Right lobe of liver (tissue), 6 donors: ENCODE data around the gene LRRC47. TPM values are rescaled to one million over a fixed set of nuclear protein-coding genes. Genes with fewer than 3 reads are reported as not detected.

ENCODE experiments used
- ATAC-seq, 4 donors: fragments of 200-7000 bp; cut with Tn5 transposase; one replicate each; pipeline ENCODE4 v1.9.1; 2020; ENCODE audit warnings: mild to moderate bottlenecking in 4 of 4, moderate library complexity in 4 of 4
- DNase-seq, 3 donors: peaks; one replicate each; pipeline ENCODE4 v3.0.0-alpha.2; 2020
- H3K27ac ChIP-seq, 3 donors: fragments of 200-600 bp; one replicate each; pipeline ENCODE4 v1.8.0; 2022
- H3K27me3 ChIP-seq, 2 donors: fragments of 200-600 bp; one replicate each; pipeline ENCODE4 v1.8.0; 2022
- H3K36me3 ChIP-seq, 4 donors: fragments of 200-600 bp; sonication (generic) in 1 of 4; one replicate each; pipeline versions ENCODE4 v1.5.1 to v1.8.0; 2017 to 2022; ENCODE audit warnings: control low read depth in 1 of 4
- H3K4me1 ChIP-seq, 4 donors: fragments of 200-600 bp; sonication (generic) in 1 of 4; one replicate each; pipeline versions ENCODE4 v1.5.1 to v1.8.0; 2017 to 2022; ENCODE audit warnings: control low read depth in 1 of 4
- H3K4me3 ChIP-seq, 3 donors: fragments of 200-600 bp; one replicate each; pipeline ENCODE4 v1.8.0; 2022
- H3K9me3 ChIP-seq, 4 donors: fragments of 200-600 bp; sonication (generic) in 1 of 4; one replicate each; pipeline versions ENCODE4 v1.5.1 to v1.8.0; 2017 to 2022; ENCODE audit warnings: control low read depth in 1 of 4
- CTCF ChIP-seq, 4 donors: fragments of 200-600 bp in 3 of 4; fragments of 450-650 bp in 1 of 4; IDR thresholded peaks; one replicate each; pipeline versions ENCODE4 v1.5.1 to v1.8.0; 2016 to 2022; ENCODE audit warnings: antibody characterized with exemption in 4 of 4, mild to moderate bottlenecking in 2 of 4
- POLR2A ChIP-seq: fragments of 450-650 bp; IDR thresholded peaks from one replicate; pipeline ENCODE4 v1.6.1; 2017; ENCODE audit warnings: antibody characterized with exemption, mild to moderate bottlenecking
- WGBS: methylation state at CpG from one replicate; pipeline ENCODE4 v1.1.6; 2018; ENCODE audit warnings: low coverage, low lambda C conversion rate; ENCODE audit not compliant: insufficient coverage; ENCODE audit errors: missing lambda C conversion rate; 5-methylcytosine and 5-hydroxymethylcytosine counted together
- intact Hi-C, 2 donors: fragments of 100-400 bp; cut with DNase I; formaldehyde crosslinking; loops; one replicate each; pipeline versions ENCODE4 v1.11.2 to v1.14.1; 2022
- total RNA-seq, 6 experiments: library from RNA; depleted of rRNA in 2 of 6; stranded (reverse); fragments of >200 nt in 2 of 6; fragmentation: NEBNext Ultra II Directional in 3 of 6; extraction: Animal tissue kit (Norgen Biotek cat#: 25700) in 3 of 6; gene quantifications; one replicate each; pipeline versions ENCODE4 v1.1.0 to v1.2.4, GENCODE V29; 2016 to 2023
- donor health status: DM: no; HTN: yes; CAD: no.
- donor health status: DM: no; HTN: no; CAD: no.
- donor health status: DM: no; HTN: no; CAD: no.
- donor health status: DM: no; HTN: yes; CAD: no.
- donor health status: DM: no; HTN: yes; CAD: no.

LRRC47 gene
- total RNA-seq, 6 experiments from 2014 or later: 22.7 to 32.2 (median 25.8) TPM

- Histone ChIP-seq H3K27me3 (no peaks in the 10 kb centered on the region), H3K27ac (no peak overlapping the region), H3K9me3 (no peaks in the 10 kb centered on the region), H3K4me3 (no peak overlapping the region), H3K4me1 (peaks cover 0 to 33% (median 12%) of the 10 kb centered on the region in 4 donors), H3K36me3 (peaks cover 0 to 12% (median 2%) of the 10 kb centered on the region in 4 donors)
- TF ChIP-seq CTCF (IDR thresholded peaks at IDR 0.05) (no peak), POLR2A (no peak)
- intact Hi-C loops: no loop called here
- WGBS: 13% methylated on average over 3 of the region's 17 CpGs
- DNase-seq (peak in 1 of 3 donors; percentile 45), ATAC-seq (no peak)
These were observed 21.3 kb downstream of the LRRC47 start for GRCh38 chr1:3774946-3775489.

- ATAC-seq (no peak), DNase-seq (peak in 1 of 3 donors; percentile 48)
- Histone ChIP-seq H3K9me3 (no peaks in the 10 kb centered on the region), H3K4me1 (peaks cover 0 to 33% (median 12%) of the 10 kb centered on the region in 4 donors), H3K4me3 (no peak overlapping the region), H3K27ac (no peak overlapping the region), H3K36me3 (peaks cover 0 to 6% (median 0%) of the 10 kb centered on the region in 4 donors), H3K27me3 (no peaks in the 10 kb centered on the region)
- intact Hi-C loops: no loop called here
- no peak for TF ChIP-seq POLR2A
- TF ChIP-seq CTCF (IDR thresholded peaks at IDR 0.05): no peak
- WGBS: 63% methylated on average over 6 of the region's 19 CpGs
These were observed 21.9 kb downstream of the LRRC47 start for GRCh38 chr1:3774276-3774945.

DNA sequence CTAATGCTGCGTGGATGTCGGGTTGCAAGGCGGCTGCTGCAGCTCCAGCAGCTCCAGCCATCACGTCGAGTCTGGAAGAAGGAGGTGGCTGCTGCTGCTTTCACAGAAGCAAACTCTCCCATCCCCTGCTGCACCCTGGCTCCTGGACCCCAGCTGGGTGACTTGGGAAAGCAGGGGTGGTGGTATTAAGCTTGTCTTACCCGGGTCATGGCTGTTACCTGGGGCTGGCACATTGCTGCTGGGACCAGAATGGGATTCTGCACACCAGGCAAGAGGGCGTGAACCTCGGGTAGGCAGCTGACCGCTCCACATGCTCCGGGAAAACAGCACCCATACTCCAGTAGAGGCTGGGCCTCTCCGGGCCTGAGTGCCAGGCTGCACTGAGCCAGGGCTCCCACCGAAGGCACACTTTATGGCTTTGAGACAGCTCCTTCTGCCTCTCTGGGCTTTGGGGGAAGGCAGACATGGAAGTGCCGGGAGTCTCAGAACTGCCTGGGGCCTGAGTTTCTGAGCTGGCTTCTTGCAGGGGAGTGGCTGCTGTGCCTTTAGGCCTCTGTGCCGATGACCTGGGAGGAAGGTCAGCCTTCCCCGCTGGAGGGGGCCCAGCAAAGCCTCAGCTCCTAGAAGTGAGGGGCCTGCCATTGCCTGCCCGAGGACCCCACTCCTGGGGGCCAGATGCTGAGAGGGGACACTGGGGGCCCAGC is 22.6 kb downstream of the LRRC47 start:
- Histone ChIP-seq H3K36me3 (peaks cover 0 to 1% (median 0%) of the 10 kb centered on the region in 4 donors), H3K4me3 (peak overlapping the region in 1 of 3 donors; percentile 74), H3K27ac (no peak overlapping the region), H3K4me1 (peaks cover 0 to 33% (median 12%) of the 10 kb centered on the region in 4 donors), H3K9me3 (no peaks in the 10 kb centered on the region), H3K27me3 (no peaks in the 10 kb centered on the region)
- no peak for TF ChIP-seq CTCF (IDR thresholded peaks at IDR 0.05)
- no peak for TF ChIP-seq POLR2A
- intact Hi-C loops: no loop called here
- no peak for ATAC-seq
- WGBS: no CpG with 5 or more reads among the region's 16 CpGs
- DNase-seq: peak in 1 of 3 donors; percentile 46

DNA sequence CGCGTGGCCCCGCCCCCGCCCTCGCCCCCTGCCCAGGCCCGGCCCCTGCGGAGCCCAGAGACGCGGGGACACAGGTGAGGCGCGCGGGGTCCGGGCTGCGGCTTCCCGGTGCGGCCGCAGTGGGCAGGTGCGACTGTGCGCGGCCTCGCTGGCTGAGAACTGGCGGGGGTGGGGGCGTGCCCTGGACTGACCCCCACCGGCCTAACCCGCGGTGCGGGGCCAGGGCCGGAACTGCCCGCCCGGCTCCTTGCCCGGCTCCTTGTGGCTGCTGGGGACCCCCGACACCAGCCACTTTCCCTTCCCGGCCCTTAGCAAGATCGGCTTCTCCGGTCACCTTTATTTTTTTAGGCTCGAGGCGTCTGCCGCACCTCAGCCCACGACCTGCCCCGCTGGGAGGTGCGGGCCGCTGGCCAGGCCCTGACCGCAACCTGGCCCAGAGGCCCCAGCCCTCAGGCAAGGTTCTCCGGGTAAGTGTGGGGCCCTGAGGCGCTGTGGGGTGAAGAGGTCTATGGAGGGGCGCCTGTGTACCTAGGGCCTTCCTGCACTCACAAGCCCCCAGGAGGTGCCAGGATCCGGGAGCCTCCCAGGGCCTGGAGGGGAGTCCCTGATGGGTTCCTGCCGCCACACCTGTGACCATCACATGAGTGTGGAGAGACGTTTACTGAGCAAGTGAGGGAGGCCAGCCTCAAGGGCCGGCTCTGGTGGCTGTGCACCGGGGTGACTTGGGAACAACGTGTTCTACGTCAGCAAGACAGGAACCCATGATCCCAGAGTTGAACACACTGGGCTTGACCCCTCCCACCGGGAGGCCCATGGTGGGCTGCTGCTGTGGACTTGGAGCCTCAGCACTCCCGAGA is 23.4 kb downstream of the LRRC47 start, which contains the start of gene SMIM1:
TSS of gene SMIM1 (plus strand) at position 35 of the 857 bp plus-strand sequence. CDS start 2,625 bp downstream, outside the sequence.
- ATAC-seq (peak in 2 of 4 donors; percentile 0 to 2), DNase-seq (no peak)
- no peak for TF ChIP-seq CTCF (IDR thresholded peaks at IDR 0.05)
- TF ChIP-seq POLR2A: no peak
- Histone ChIP-seq H3K4me3 (peak within 1 kb of the TSS; percentile 67 to 74 (median 73)), H3K27me3 (no peaks in the 10 kb centered on the region), H3K4me1 (peaks cover 0 to 36% (median 12%) of the 10 kb centered on the region in 4 donors), H3K27ac (peak within 1 kb of the TSS in 2 of 3 donors; percentile 28 to 37), H3K36me3 (no peaks in the 10 kb centered on the region), H3K9me3 (no peaks in the 10 kb centered on the region)
- intact Hi-C loops: no loop called here
- 21% methylated on average over 5 of the region's 55 CpGs for WGBS
